ENCODE data around the gene DSCAML1. TPM values are rescaled to one million over a fixed set of nuclear protein-coding genes. Genes with fewer than 3 reads are reported as not detected.

DSCAML1 gene
- total and polyA plus RNA-seq, 10 of the 15 experiments (the other 5 are each of a cell fraction or from before 2014, with no cell fraction given) = 0.03 to 0.18 (median 0.06) TPM; not detected in 1

DNA sequence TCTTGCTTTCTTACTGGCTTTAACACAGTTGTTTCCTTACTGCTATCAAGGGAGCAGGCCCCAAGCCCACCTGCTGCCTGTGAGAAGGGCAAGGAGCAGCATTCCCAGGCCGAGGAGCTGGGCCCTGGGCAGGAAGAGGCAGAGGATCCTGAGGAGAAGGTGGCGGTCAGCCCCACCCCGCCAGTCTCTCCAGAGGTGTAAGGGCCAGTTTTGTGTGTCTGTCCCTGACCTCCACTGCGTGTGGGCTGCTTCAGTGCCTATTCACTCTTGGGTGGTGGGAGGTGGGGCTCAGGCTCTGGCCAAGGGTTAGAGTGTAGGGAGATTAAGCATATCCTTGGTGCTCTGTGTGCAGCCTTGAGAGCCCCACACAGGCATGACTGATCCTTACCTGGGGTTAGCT lies 414.3 kb downstream of the DSCAML1 start (continued):
- TF ChIP-seq, protein P1, sequence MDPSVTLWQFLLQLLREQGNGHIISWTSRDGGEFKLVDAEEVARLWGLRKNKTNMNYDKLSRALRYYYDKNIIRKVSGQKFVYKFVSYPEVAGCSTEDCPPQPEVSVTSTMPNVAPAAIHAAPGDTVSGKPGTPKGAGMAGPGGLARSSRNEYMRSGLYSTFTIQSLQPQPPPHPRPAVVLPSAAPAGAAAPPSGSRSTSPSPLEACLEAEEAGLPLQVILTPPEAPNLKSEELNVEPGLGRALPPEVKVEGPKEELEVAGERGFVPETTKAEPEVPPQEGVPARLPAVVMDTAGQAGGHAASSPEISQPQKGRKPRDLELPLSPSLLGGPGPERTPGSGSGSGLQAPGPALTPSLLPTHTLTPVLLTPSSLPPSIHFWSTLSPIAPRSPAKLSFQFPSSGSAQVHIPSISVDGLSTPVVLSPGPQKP (IDR thresholded peaks at IDR 0.05; ENCODE audit: low read depth, low read length) = no peak
- no peak for TF ChIP-seq IKZF1 (conservative IDR thresholded peaks at IDR 0.05)
- TF ChIP-seq, protein P2, sequence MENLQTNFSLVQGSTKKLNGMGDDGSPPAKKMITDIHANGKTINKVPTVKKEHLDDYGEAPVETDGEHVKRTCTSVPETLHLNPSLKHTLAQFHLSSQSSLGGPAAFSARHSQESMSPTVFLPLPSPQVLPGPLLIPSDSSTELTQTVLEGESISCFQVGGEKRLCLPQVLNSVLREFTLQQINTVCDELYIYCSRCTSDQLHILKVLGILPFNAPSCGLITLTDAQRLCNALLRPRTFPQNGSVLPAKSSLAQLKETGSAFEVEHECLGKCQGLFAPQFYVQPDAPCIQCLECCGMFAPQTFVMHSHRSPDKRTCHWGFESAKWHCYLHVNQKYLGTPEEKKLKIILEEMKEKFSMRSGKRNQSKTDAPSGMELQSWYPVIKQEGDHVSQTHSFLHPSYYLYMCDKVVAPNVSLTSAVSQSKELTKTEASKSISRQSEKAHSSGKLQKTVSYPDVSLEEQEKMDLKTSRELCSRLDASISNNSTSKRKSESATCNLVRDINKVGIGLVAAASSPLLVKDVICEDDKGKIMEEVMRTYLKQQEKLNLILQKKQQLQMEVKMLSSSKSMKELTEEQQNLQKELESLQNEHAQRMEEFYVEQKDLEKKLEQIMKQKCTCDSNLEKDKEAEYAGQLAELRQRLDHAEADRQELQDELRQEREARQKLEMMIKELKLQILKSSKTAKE (IDR thresholded peaks at IDR 0.05; ENCODE audit: low read depth, poor library complexity, severe bottlenecking) = no peak
- no peak for TF ChIP-seq SUZ12 (IDR thresholded peaks at IDR 0.05; ENCODE audit: unreplicated experiment)
- TF ChIP-seq NRF1 (conservative IDR thresholded peaks at IDR 0.05; ENCODE audit: low read depth, low read length) = no peak
- TF ChIP-seq, protein P3, sequence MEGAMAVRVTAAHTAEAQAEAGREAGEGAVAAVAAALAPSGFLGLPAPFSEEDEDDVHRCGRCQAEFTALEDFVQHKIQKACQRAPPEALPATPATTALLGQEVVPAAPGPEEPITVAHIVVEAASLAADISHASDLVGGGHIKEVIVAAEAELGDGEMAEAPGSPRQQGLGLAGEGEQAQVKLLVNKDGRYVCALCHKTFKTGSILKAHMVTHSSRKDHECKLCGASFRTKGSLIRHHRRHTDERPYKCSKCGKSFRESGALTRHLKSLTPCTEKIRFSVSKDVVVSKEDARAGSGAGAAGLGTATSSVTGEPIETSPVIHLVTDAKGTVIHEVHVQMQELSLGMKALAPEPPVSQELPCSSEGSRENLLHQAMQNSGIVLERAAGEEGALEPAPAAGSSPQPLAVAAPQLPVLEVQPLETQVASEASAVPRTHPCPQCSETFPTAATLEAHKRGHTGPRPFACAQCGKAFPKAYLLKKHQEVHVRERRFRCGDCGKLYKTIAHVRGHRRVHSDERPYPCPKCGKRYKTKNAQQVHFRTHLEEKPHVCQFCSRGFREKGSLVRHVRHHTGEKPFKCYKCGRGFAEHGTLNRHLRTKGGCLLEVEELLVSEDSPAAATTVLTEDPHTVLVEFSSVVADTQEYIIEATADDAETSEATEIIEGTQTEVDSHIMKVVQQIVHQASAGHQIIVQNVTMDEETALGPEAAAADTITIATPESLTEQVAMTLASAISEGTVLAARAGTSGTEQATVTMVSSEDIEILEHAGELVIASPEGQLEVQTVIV (IDR thresholded peaks at IDR 0.05; ENCODE audit: borderline replicate concordance, partially characterized antibody) = no peak

Measured in GM12878 (cell line).